NCI-H2081 treated with DMSO at 0.1 percent for 48 hours (cell line): Measurements from ENCODE around the gene IER5L.

Experiments used
- DNase-seq: peaks from one replicate; lab custom pipeline; 2025; lab: John Stamatoyannopoulos, UW

The IER5L gene

GRCh38 chr9:129160712-129161533 is 17.1 kb downstream of the IER5L start:
- DNase-seq: no peak

- DNase-seq: no peak
These were observed 21.9 kb downstream of the IER5L start for GRCh38 chr9:129156163-129156562.

GRCh38 chr9:129154866-129155477 is 23.1 kb downstream of the IER5L start:
- DNase-seq: no peak

- DNase-seq: no peak
These were observed 26.6 kb downstream of the IER5L start for GRCh38 chr9:129151469-129151868.

- no peak for DNase-seq
These were observed 27.3 kb downstream of the IER5L start for GRCh38 chr9:129150672-129151211.

GRCh38 chr9:129150122-129150521 is 27.9 kb downstream of the IER5L start:
- no peak for DNase-seq

- no peak for DNase-seq
These were observed 28.6 kb downstream of the IER5L start for GRCh38 chr9:129149442-129149841.

GRCh38 chr9:129148463-129149204 is 29.4 kb downstream of the IER5L start:
- no peak for DNase-seq

- DNase-seq: no peak
These were observed 31.6 kb downstream of the IER5L start for GRCh38 chr9:129146441-129146941.

- DNase-seq: no peak
These were observed 32.2 kb downstream of the IER5L start for GRCh38 chr9:129145841-129146292.

- no peak for DNase-seq
These were observed 32.7 kb downstream of the IER5L start for GRCh38 chr9:129145316-129145715.

- peak; percentile 2 for DNase-seq
These were observed 34.8 kb downstream of the IER5L start for GRCh38 chr9:129143031-129143927.

GRCh38 chr9:129142138-129142935 is 35.7 kb downstream of the IER5L start:
- DNase-seq: no peak

- no peak for DNase-seq
These were observed 36.7 kb downstream of the IER5L start for GRCh38 chr9:129141066-129142041.

GRCh38 chr9:129140397-129141065 is 37.5 kb downstream of the IER5L start:
- DNase-seq: no peak

- peak; percentile 71 for DNase-seq
These were observed 38.1 kb downstream of the IER5L start for GRCh38 chr9:129139993-129140396.

GRCh38 chr9:129139233-129139992 is 38.6 kb downstream of the IER5L start:
- DNase-seq: peak; percentile 19
